ENCODE results near the gene SEMA3F.

SEMA3F gene

DNA sequence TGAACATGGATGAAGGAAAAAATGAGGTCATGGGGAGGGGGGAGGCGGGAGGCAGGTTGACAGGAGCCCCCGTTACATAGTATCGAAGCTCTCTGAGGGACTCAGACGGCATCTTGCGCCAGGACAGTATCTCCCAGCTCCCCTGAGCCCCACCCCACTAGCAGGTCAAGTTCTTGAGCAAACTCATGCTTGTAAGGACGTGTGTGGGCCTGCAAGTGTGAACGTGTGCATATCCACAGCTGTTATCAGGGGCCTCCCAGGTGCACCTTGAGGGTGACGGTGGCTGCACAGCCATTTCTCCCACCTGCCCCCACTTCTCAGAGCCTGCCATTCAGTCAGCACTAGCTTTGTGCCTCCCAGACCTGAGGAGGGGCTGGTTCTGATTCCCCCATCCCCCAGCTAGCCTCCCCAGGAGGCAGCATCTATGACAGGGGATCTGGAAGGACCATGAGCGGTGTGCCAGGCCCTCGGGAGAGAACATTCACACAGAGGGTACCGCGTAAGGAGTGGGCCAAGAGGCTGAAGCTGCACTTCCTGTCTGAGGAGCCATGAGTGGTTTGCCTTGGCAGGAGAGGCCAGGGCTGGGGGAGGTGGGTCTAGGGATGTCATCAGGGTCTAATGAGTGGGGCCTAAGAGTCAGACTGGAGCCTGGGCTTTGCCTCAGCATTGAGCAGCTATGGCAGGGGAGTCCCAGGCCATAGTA is 2.9 kb downstream of the SEMA3F start:
- Mint-ChIP-seq H3K27me3 (peaks cover 41% of the 10 kb centered on the region), H3K9me3 (no peaks in the 10 kb centered on the region), H3K27ac (no peak overlapping the region), H3K4me1 (peaks cover 23% of the 10 kb centered on the region), H3K4me3 (no peak overlapping the region), H3K36me3 (no peaks in the 10 kb centered on the region)
- no peak for ATAC-seq

DNA sequence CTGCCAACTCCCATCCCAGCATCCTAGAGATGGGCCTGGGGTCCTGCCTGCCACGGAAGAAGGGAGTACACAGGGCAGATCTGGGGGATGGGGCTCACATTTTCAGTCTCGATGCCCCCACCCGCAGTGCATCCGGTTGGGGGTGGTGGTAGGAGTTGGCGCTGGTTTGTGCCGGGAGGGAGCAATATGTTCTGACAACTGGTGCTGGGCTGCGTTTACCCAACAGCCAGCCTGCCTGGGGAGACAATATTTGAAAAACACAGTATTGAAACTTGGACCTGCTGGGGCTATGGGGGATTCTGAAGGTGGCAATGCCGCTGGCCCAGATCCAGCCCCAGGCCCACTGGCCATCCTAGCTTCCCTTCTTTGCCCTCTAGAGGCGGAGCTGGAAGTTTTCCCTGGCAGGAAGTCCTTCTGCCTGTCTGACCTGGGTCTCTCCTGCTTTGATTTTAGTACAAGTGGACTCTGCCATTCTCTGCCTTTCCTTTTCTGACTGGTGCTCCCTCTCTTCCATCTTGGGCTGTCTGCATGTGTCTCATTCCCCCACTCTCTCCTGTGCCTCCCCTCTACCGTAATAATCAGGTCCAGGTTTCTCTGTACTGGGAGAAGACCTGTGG is 3.5 kb downstream of the SEMA3F start:
- Mint-ChIP-seq H3K27ac (no peak overlapping the region), H3K36me3 (no peaks in the 10 kb centered on the region), H3K4me3 (no peak overlapping the region), H3K4me1 (peaks cover 17% of the 10 kb centered on the region), H3K9me3 (no peaks in the 10 kb centered on the region), H3K27me3 (peaks cover 34% of the 10 kb centered on the region)
- ATAC-seq: no peak

DNA sequence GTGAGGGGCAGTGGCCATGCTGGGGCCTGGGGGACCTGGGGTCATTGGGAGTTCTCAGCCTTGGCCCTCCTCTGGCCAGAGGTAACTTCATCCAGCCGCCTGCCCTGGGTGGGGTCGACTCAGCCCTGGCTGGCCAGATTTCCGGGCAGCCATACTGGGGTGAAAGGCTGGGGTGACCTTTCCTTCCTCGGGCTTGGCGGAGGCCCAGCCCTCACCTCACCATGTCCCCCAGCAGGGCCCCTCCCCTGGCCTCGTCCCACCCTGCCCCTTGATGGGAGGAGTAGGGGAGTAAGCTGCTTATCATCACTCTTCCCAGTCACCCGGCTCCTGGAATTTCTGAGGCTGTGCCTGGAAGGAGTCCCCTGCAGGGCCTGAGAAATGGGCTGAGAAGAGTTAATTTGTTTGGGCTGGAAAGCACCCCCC is 5.4 kb downstream of the SEMA3F start:
- H3K9me3 Mint-ChIP-seq: no peaks in the 10 kb centered on the region
- H3K27ac Mint-ChIP-seq: no peak overlapping the region
- H3K27me3 Mint-ChIP-seq: peaks cover 23% of the 10 kb centered on the region
- peaks cover 8% of the 10 kb centered on the region for H3K4me1 Mint-ChIP-seq
- ATAC-seq: no peak
- H3K4me3 Mint-ChIP-seq: no peak overlapping the region
- H3K36me3 Mint-ChIP-seq: no peaks in the 10 kb centered on the region

DNA sequence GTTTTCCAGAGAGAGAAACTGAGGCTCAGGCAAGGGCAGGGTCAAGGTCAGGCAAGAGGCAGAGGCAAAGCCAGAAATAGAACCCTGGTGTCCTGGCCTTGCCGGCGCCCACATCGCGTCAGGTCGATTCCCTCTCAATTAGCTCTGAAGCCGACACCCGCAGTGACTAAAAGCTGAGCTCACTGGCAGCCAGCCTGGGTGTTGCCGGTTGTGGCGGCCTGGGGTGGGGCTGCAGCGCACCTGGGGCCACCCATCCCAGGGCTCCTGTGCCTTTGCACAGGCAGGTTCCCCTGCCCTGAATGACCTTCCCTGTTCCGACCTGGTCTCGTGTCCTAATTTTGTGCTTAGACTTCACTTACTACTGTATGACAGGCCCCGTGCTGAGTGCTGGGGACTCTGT is 6.2 kb downstream of the SEMA3F start:
- no peak overlapping the region for H3K4me3 Mint-ChIP-seq
- H3K4me1 Mint-ChIP-seq: peaks cover under 1% of the 10 kb centered on the region
- no peak overlapping the region for H3K27ac Mint-ChIP-seq
- H3K27me3 Mint-ChIP-seq: peaks cover 16% of the 10 kb centered on the region
- no peaks in the 10 kb centered on the region for H3K9me3 Mint-ChIP-seq
- H3K36me3 Mint-ChIP-seq: no peaks in the 10 kb centered on the region
- ATAC-seq: no peak

DNA sequence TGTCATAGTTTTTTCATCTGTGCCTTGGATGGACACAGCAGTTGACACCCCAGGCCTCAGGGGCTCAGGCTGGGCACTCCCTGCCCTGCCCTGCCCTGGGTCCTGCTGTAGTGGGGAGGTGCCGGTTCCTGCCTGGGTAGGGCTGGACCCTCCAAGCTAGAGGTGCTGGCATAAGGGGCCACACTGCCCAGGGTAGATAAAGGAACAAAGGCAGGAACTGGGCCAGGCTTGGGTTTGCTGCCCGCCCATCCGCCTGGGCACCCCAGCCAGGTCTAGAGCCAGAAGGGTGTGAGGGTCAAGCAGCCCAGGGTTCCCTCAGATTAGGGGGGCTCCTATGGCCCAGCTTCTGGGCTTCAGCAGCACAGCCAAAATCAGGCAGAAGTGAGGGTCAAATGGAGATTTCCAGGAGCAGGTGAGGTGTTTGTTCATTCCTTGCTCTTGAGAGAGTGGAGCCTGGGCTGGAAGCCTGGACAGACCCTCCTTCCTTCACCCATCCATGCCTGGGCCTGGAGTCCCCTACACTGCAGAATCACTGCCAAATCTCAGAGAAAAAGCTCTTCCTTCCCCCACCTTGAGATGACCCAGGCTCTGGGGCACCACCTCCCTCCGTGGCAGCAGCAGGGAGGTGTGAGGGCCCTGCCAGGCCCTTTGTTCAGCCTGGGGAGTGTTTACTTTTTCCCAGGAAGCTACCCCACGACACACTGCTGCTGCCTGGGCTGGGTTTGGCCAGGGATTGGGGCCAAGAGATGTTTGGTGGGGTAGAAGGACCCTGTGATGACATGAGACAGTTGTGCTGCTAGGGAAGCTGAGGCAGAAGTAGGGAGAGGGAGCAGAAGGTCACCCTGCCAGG is 7.1 kb downstream of the SEMA3F start:
- Mint-ChIP-seq H3K27me3 (peaks cover 6% of the 10 kb centered on the region), H3K4me3 (no peak overlapping the region), H3K36me3 (no peaks in the 10 kb centered on the region), H3K9me3 (no peaks in the 10 kb centered on the region), H3K27ac (no peak overlapping the region), H3K4me1 (no peaks in the 10 kb centered on the region)
- ATAC-seq: no peak

DNA sequence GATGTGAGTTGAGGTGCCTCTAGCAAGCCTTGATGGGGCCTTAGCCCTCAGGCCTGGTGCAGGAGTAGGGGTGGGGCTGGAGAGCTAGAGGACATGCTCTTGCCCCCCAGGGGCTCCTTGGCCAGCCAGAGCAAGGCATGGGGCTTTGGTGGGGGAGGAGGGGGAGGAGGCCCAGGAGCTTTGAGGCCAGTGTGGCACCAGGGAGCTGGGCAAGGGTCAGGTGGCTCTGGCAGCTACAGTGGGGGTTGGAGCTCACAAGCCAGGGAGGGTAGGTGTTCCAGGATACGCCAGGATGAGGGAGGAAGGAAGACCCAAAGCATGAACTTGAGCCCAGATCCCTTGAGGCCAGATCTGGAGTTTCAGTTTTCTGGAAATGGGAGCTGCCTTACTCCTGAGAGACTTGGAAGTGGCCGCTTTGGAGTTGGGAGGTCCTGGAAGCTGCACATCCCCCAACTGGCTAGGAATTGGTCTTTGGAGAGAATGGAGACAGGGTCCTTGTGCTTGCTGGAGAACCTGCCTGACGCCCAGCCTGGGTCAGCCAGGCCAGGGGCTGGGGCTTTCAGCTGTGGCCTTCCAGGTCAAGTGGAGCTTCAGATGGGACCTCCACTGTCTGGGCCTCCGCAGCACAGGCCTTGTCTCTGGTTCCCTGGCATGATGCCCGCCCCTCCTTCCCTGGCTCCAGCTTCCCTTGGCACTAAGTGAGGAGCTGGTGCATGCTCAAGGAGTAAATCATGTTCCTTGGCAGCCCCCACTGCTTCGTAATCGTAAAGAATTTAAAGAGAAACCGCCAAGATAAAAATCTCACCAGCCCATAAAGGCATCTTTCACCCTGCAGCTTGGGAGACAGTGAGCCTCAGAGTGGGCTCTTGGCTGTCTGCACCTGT is 8.7 kb downstream of the SEMA3F start:
- Mint-ChIP-seq H3K4me3 (no peak overlapping the region), H3K9me3 (no peaks in the 10 kb centered on the region), H3K4me1 (no peaks in the 10 kb centered on the region), H3K27ac (no peak overlapping the region), H3K27me3 (peaks cover 10% of the 10 kb centered on the region), H3K36me3 (no peaks in the 10 kb centered on the region)
- no peak for ATAC-seq

DNA sequence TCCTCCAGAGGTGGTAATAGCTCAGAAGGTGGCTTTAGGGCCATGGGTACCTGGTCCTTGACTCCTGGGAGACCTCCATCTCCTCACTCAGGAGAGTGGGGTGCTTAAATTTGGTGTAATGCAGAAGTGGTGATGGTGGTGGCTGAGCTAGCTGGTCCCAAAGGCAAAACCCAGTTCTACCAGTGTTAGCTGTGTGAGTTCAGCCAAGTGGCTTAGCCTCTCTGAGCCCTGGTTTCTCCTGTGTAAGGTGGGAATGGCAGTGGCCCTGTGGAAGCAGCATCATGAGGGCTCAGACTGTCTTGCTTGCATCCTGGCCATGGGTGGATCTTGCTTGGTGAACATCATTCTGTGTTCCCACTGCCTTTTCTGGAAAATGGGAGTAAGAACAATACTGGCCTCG is 9.4 kb downstream of the SEMA3F start:
- ATAC-seq: no peak
- no peak overlapping the region for H3K4me3 Mint-ChIP-seq
- peaks cover 17% of the 10 kb centered on the region for H3K27me3 Mint-ChIP-seq
- H3K4me1 Mint-ChIP-seq: no peaks in the 10 kb centered on the region
- H3K36me3 Mint-ChIP-seq: no peaks in the 10 kb centered on the region
- H3K9me3 Mint-ChIP-seq: no peaks in the 10 kb centered on the region
- no peak overlapping the region for H3K27ac Mint-ChIP-seq

DNA sequence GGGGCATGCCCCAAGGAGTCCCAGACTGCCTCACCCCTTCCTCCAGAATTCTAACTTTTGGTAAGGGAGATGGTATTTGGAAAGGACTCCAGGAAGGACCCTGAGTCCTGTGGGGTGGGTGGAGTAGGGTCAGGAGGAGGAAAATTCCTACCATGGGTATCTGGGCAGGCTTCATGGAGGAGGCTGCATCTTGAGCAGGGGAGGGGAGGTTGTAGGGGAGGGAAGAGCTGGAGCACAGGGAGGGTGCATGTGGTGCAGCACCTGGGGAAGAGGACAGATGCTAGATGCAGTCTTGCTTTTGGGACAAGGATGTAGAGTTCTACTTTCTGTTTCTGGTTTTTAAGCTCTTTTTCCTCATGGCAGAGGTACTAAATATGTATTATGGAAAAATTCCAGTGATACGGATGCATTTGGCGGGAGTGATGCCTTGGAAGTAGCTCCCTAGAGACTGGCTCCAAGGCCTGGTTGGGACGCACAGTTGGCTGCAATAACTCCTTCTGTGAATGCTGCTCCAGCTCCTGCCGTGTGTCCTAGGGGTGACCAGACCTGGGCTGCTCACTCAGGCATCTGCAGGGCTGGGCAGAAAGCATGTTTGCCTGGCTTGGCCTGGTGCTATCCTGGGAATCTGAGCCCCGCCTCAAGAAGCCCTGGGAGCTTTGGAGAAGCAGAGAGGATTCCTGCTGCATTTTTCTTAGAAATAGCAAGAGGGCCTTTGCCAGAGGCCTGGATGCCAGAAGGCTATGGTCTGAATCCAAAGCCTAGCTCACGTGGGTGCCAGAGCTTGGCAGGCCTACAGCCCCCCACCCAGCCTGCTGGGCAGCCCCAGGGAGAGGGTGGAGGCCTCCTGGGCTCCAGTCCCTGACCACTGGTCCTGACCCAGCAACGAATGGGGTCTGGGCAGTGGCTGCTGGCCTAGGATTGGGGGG is 10.1 kb downstream of the SEMA3F start:
- H3K27me3 Mint-ChIP-seq: peaks cover 25% of the 10 kb centered on the region
- no peak overlapping the region for H3K4me3 Mint-ChIP-seq
- H3K9me3 Mint-ChIP-seq: no peaks in the 10 kb centered on the region
- H3K27ac Mint-ChIP-seq: no peak overlapping the region
- no peaks in the 10 kb centered on the region for H3K36me3 Mint-ChIP-seq
- H3K4me1 Mint-ChIP-seq: no peaks in the 10 kb centered on the region
- ATAC-seq: no peak

DNA sequence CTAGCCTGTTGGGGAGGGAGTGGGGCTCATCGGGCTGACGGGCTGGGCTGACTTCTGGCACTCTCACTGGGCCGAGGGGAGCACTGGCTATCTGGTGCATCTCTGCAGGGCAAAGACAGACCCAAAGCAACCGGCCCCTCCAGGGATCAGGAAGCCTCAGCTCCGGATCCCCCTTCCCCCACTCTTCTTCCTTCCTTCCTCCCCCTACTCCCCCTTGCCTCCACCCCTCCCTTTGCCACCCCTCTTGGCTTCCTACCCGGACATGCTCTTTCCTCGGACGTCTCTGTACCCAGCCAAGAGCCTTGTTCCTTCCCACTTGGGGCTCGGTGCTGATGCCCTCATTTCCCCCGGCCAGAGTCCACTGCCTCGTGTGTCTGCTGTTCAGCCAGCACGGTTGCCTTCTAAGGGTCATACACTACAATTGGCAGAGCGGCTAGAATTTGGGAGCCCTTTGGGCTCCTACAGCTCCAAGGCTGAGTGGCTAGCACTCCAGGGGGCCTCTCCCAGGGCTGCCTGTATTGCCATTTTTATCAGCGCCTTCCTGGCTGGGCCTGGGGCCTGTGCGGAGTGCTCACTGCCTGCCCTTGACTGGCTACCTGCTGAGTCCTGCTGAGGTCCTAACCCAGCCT is 10.9 kb downstream of the SEMA3F start:
- Mint-ChIP-seq H3K4me1 (no peaks in the 10 kb centered on the region), H3K27ac (no peak overlapping the region), H3K27me3 (peaks cover 33% of the 10 kb centered on the region), H3K36me3 (no peaks in the 10 kb centered on the region), H3K9me3 (no peaks in the 10 kb centered on the region), H3K4me3 (no peak overlapping the region)
- no peak for ATAC-seq

DNA sequence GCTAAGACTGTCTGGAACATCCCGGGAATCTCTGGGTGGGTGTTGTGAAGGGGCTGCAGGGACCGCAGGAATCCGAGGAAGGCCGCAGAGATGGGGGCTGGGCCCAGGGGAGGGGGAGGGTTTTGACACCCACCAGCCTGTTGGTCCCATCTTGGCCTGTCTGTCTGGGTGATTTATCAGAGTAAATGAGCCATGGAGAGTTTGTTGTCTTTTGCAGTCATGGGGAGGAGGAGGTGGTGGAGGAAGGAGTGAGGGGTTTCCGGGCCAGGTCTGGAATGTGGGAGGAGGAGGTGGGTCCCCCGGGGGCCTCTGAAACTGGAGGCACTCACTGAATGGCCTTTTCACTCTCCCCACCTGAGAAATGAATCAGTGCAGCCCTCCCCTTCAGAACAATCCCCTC is 11.5 kb downstream of the SEMA3F start:
- H3K27me3 Mint-ChIP-seq: peaks cover 39% of the 10 kb centered on the region
- H3K27ac Mint-ChIP-seq: no peak overlapping the region
- H3K4me3 Mint-ChIP-seq: no peak overlapping the region
- no peaks in the 10 kb centered on the region for H3K4me1 Mint-ChIP-seq
- H3K9me3 Mint-ChIP-seq: no peaks in the 10 kb centered on the region
- H3K36me3 Mint-ChIP-seq: no peaks in the 10 kb centered on the region
- ATAC-seq: no peak

DNA sequence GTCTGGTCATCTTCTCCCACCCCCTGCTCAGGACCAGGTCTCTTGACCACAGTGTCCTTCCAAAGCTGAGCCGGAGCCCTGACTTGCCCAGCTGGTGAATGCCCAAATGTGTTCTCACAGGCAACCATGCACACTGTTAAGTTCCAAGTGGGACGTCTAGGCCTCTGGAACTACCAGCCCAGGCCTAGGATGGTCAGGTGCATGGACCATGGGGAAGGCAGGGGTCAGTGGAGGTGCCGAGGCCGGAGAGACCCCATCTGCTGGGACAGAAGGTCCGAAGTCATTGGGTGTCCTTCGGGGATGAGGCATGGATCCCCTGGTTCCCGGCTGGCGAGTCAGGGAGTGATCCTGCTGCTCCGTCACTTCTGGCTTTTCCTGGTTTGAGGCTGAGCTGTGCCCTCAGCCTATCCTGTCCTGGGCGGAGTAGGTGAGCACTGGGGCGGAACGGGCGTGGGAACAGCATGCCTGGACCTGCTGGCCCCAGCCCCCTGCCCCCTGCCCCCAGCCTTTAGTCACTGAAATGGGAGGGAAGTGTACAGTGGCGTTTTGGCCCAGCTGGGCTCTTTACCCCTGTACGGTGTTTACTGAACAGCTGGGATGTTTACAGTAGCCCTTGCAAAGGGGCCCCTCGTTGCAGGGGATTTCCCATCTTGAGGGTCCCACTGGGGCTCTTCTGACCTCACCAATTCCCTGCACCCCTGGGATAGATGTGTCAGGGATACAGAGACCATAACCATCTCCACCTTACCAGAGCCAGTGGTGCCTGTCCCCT is 12.1 kb downstream of the SEMA3F start:
- Mint-ChIP-seq H3K4me3 (no peak overlapping the region), H3K4me1 (no peaks in the 10 kb centered on the region), H3K27ac (no peak overlapping the region), H3K9me3 (no peaks in the 10 kb centered on the region), H3K36me3 (no peaks in the 10 kb centered on the region), H3K27me3 (peaks cover 45% of the 10 kb centered on the region)
- no peak for ATAC-seq

DNA sequence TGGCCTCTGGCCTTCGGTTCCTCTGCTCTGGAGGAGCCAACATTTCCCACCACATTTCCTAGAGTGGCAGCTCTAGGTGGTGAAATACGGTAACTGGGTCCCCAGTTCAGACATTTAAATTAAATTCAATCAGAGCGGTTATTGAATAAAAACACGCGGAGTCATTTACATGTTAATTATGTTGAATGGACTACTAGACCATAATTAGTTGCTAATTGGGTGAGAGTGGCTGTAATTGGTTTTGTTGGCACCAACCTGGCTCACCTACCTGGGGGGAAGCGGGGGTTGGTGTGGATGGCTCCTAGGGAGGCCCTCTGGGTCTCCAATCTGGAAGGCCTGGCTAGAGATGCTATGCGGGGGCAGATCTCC is 12.7 kb downstream of the SEMA3F start:
- peaks cover 45% of the 10 kb centered on the region for H3K27me3 Mint-ChIP-seq
- H3K4me1 Mint-ChIP-seq: no peaks in the 10 kb centered on the region
- no peaks in the 10 kb centered on the region for H3K36me3 Mint-ChIP-seq
- H3K9me3 Mint-ChIP-seq: no peaks in the 10 kb centered on the region
- ATAC-seq: no peak
- H3K27ac Mint-ChIP-seq: no peak overlapping the region
- H3K4me3 Mint-ChIP-seq: no peak overlapping the region

DNA sequence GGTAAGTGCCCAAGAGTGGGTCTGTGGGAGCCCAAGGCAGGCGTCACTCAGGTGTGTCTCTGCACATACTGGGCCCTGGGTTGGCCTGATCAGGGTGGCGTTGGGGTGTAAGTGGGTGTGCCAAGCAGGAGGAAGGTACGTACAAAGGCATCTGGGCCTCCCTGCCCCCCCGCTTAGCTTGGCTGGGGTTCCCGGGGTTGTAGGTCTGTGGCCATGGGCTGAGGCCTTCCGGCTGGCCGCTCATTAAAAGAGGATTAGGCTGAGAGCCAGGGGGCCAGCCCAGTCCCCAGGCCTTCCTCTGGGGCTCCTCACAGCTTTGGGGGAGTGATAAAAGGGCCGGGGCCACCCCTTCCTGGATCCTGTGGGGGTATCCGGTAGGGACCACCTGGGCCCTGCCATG is 13.3 kb downstream of the SEMA3F start:
- H3K4me3 Mint-ChIP-seq: no peak overlapping the region
- no peaks in the 10 kb centered on the region for H3K36me3 Mint-ChIP-seq

More for the DNA sequence above, 13.3 kb downstream of the SEMA3F start:
- ATAC-seq: no peak
- Mint-ChIP-seq H3K27ac (no peak overlapping the region), H3K4me1 (no peaks in the 10 kb centered on the region), H3K27me3 (peaks cover 45% of the 10 kb centered on the region), H3K9me3 (no peaks in the 10 kb centered on the region)

Measured in stimulated activated memory B cell treated with anti-CD40 and anti-IgM and Interleukin-4, amounts not matched to agents 10 μg/mL and 1 μg/mL and 100 μg/mL, for 72 hours (primary cell).